ENCODE results near the gene DDIT4.
A peak's percentile ranks its signal among the peaks of the same experiment; 100 is the strongest.

Gene DDIT4

GRCh38 chr10:72229261-72230251 is 44.2 kb upstream of the DDIT4 start:
- H3K4me1 ChIP-seq, result peaks cover 0 to 63% (median 32%) of the 10 kb centered on the region in 4 donors
- no peaks in the 10 kb centered on the region for H3K9me3 ChIP-seq
- H3K27ac ChIP-seq, result peak overlapping the region; percentile 79 to 92
- H3K4me3 ChIP-seq, result no peak overlapping the region
- peak in 1 of 2 donors; percentile 66 for DNase-seq
- intact Hi-C loops (cut with DNase I; ENCODE audit: low total_unique reads), result no loop called here
- H3K36me3 ChIP-seq, result peaks cover 43 to 57% (median 54%) of the 10 kb centered on the region in 3 donors
- TF ChIP-seq CTCF (IDR thresholded peaks at IDR 0.05), result peak in 1 of 2 experiments; percentile 18
- no peaks in the 10 kb centered on the region for H3K27me3 ChIP-seq

GRCh38 chr10:72233621-72234020 is 40.1 kb upstream of the DDIT4 start:
- intact Hi-C loops (cut with DNase I; ENCODE audit: low total_unique reads), result no loop called here
- no peak for TF ChIP-seq CTCF (IDR thresholded peaks at IDR 0.05)

GRCh38 chr10:72234560-72235095 is 39.1 kb upstream of the DDIT4 start:
- intact Hi-C loops (cut with DNase I; ENCODE audit: low total_unique reads), result no loop called here
- TF ChIP-seq CTCF (IDR thresholded peaks at IDR 0.05), result no peak

More at GRCh38 chr10:72233621-72234020, 40.1 kb upstream of the DDIT4 start:
- Histone ChIP-seq H3K4me3 (no peak overlapping the region), H3K27me3 (no peaks in the 10 kb centered on the region), H3K9me3 (no peaks in the 10 kb centered on the region), H3K27ac (peak overlapping the region in 1 of 2 donors; percentile 92), H3K36me3 (peaks cover 48 to 84% (median 68%) of the 10 kb centered on the region in 3 donors), H3K4me1 (peaks cover 0 to 42% (median 19%) of the 10 kb centered on the region in 4 donors)
- DNase-seq, result no peak

GRCh38 chr10:72235544-72236279 is 38.0 kb upstream of the DDIT4 start:
- Histone ChIP-seq H3K4me1 (peaks cover 0 to 21% (median 6%) of the 10 kb centered on the region in 4 donors), H3K9me3 (no peaks in the 10 kb centered on the region), H3K36me3 (peaks cover 44 to 78% (median 63%) of the 10 kb centered on the region in 3 donors), H3K4me3 (no peak overlapping the region), H3K27me3 (no peaks in the 10 kb centered on the region), H3K27ac (peak overlapping the region; percentile 4 to 45)
- intact Hi-C loops (cut with DNase I; ENCODE audit: low total_unique reads), result no loop called here
- peak in 1 of 2 donors; percentile 31 for DNase-seq
- TF ChIP-seq CTCF (IDR thresholded peaks at IDR 0.05), result no peak

More at GRCh38 chr10:72234560-72235095, 39.1 kb upstream of the DDIT4 start:
- Histone ChIP-seq H3K9me3 (no peaks in the 10 kb centered on the region), H3K36me3 (peaks cover 48 to 85% (median 68%) of the 10 kb centered on the region in 3 donors), H3K4me3 (no peak overlapping the region), H3K27ac (peak overlapping the region in 1 of 2 donors; percentile 45), H3K27me3 (no peaks in the 10 kb centered on the region), H3K4me1 (peaks cover 0 to 32% (median 13%) of the 10 kb centered on the region in 4 donors)
- DNase-seq, result no peak
